Hematopoietic multipotent progenitor cell (in vitro differentiated cells): ENCODE measurements around the gene METTL6. TPM values are rescaled to one million over a fixed set of nuclear protein-coding genes. Genes with fewer than 3 reads are reported as not detected.
"Not testable (repeated sequence)": the region's sequence is repeated elsewhere in the genome, so short reads cannot be mapped to it uniquely, and the experiment has no call there.

Experiments used
- DNase-seq, 3 donors: peaks; one replicate each; pipeline ENCODE4 v3.0.0-alpha.2; 2011 to 2015; ENCODE audit warnings: low read depth in 2 of 3, low spot score in 2 of 3
- total RNA-seq: library from RNA; depleted of rRNA; stranded (reverse); fragments of >200 nt; gene quantifications from one replicate; pipeline ENCODE4 v1.2.3, GENCODE V29; 2012

The METTL6 gene
- total RNA-seq, 1 donor, result 15.6 TPM

- no peak for DNase-seq
Measured at GRCh38 chr3:15451216-15452113, 24.1 kb upstream of the METTL6 start.

GRCh38 chr3:15450438-15451215 is 23.3 kb upstream of the METTL6 start:
- no peak for DNase-seq

GRCh38 chr3:15449489-15450224 is 22.3 kb upstream of the METTL6 start:
- no peak for DNase-seq

- DNase-seq, result no peak
Measured at GRCh38 chr3:15443826-15444524, 16.6 kb upstream of the METTL6 start.

- peak in 2 of 3 donors; percentile 51 to 69 for DNase-seq
Measured at GRCh38 chr3:15440891-15441290, 13.5 kb upstream of the METTL6 start.

- DNase-seq, result peak in 2 of 3 donors; percentile 42 to 48
Measured at GRCh38 chr3:15439476-15439875, 12.1 kb upstream of the METTL6 start.

GRCh38 chr3:15438983-15439382 is 11.6 kb upstream of the METTL6 start:
- peak in 2 of 3 donors; percentile 57 to 74 for DNase-seq

- no peak for DNase-seq
Measured at GRCh38 chr3:15436246-15436645, 8.9 kb upstream of the METTL6 start.

GRCh38 chr3:15434756-15435155 is 7.4 kb upstream of the METTL6 start:
- peak in 1 of 3 donors; percentile 13 for DNase-seq

GRCh38 chr3:15433531-15433930 is 6.2 kb upstream of the METTL6 start:
- no peak for DNase-seq

GRCh38 chr3:15431256-15431837 is 4.0 kb upstream of the METTL6 start:
- DNase-seq, result no peak

- no peak for DNase-seq
Measured at GRCh38 chr3:15430624-15431023, 3.3 kb upstream of the METTL6 start.

GRCh38 chr3:15429080-15429479 is 1.7 kb upstream of the METTL6 start:
- DNase-seq, result no peak

GRCh38 chr3:15428539-15428938 is 1.2 kb upstream of the METTL6 start:
- no peak for DNase-seq

GRCh38 chr3:15427981-15428380 is 637 bp upstream of the METTL6 start:
- DNase-seq, result peak in 1 of 3 donors; percentile 10

- no peak for DNase-seq
Measured at GRCh38 chr3:15426579-15427118, 695 bp downstream of the METTL6 start.

- DNase-seq, result no peak
Measured at GRCh38 chr3:15420871-15421270, 6.5 kb downstream of the METTL6 start.

GRCh38 chr3:15410966-15411365 is 16.4 kb downstream of the METTL6 start:
- DNase-seq, result not testable (repeated sequence)

- DNase-seq, result no peak
Measured at GRCh38 chr3:15409774-15410173, 17.6 kb downstream of the METTL6 start.

GRCh38 chr3:15409239-15409638 is 18.1 kb downstream of the METTL6 start:
- DNase-seq, result no peak
